T-helper 1 cell treated with Interleukin-12 subunit alpha and Interleukin-12 subunit beta and Interleukin-4 antibody, amounts not matched to agents 30 ng/mL and 1 ng/mL, for 36 hours (primary cell): ENCODE results near the gene TMSB10. TPM values are rescaled to one million over a fixed set of nuclear protein-coding genes. Genes with fewer than 3 reads are reported as not detected.
"Not testable (repeated sequence)": the region's sequence is repeated elsewhere in the genome, so short reads cannot be mapped to it uniquely, and the experiment has no call there.

Experiments
- intact Hi-C: fragments of 100-400 bp; cut with micrococcal nuclease; formaldehyde crosslinking; loops from one replicate; pipeline ENCODE4 v1.15.1; 2024
- total RNA-seq: library from RNA; stranded (reverse); gene quantifications from 2 replicates; pipeline ENCODE4 v1.2.3, GENCODE V29; 2022

The TMSB10 gene
- total RNA-seq, 1 donor from 2014 or later, result 5,918 TPM

- intact Hi-C loops, result no loop called here
These were observed 5.9 kb upstream of the TMSB10 start for GRCh38 chr2:84899304-84900204.

- intact Hi-C loops, result no loop called here
These were observed 4.5 kb upstream of the TMSB10 start for GRCh38 chr2:84900971-84901370.

- intact Hi-C loops, result no loop called here
These were observed 3.8 kb upstream of the TMSB10 start for GRCh38 chr2:84901593-84902120.

GRCh38 chr2:84902526-84902925 lies 2.9 kb upstream of the TMSB10 start:
- intact Hi-C loops, result no loop called here

- intact Hi-C loops, result no loop called here
These were observed 1.3 kb upstream of the TMSB10 start for GRCh38 chr2:84904151-84904550.

- intact Hi-C loops, result loop anchor here (1.0 kb wide), 7 partner anchors 16 to 445 kb away; partner anchors contain the start of genes DNAH6 and SUCLG1
These were observed 710 bp upstream of the TMSB10 start for GRCh38 chr2:84904717-84905174.

GRCh38 chr2:84906108-84906899 lies 848 bp downstream of the TMSB10 start:
- intact Hi-C loops, result no loop called here

- intact Hi-C loops, result loop anchor here (1.0 kb wide), 1 partner anchor 9 kb away; no protein-coding TSS in a partner anchor
These were observed 1.7 kb downstream of the TMSB10 start for GRCh38 chr2:84906900-84907714.

GRCh38 chr2:84908948-84909713 lies 3.7 kb downstream of the TMSB10 start:
- intact Hi-C loops, result loop anchor here (1.0 to 2.0 kb wide), 2 partner anchors 126 to 414 kb away; no protein-coding TSS in a partner anchor

GRCh38 chr2:84911135-84911678 lies 5.8 kb downstream of the TMSB10 start:
- intact Hi-C loops, result no loop called here

GRCh38 chr2:84912984-84913383 lies 7.5 kb downstream of the TMSB10 start:
- intact Hi-C loops, result no loop called here

GRCh38 chr2:84914334-84914733 lies 8.9 kb downstream of the TMSB10 start:
- intact Hi-C loops, result no loop called here

- intact Hi-C loops, result not testable (repeated sequence)
These were observed 10.2 kb downstream of the TMSB10 start for GRCh38 chr2:84915675-84916074.

GRCh38 chr2:84917821-84918220 lies 12.4 kb downstream of the TMSB10 start:
- intact Hi-C loops, result not testable (repeated sequence)

- intact Hi-C loops, result no loop called here
These were observed 13.0 kb downstream of the TMSB10 start for GRCh38 chr2:84918430-84918829.

GRCh38 chr2:84919885-84920580 lies 14.6 kb downstream of the TMSB10 start:
- intact Hi-C loops, result loop anchor here (10.0 kb wide), 1 partner anchor 1575 kb away; no protein-coding TSS in a partner anchor

GRCh38 chr2:84923009-84923408 lies 17.6 kb downstream of the TMSB10 start:
- intact Hi-C loops, result loop anchor here (10.0 kb wide), 1 partner anchor 1578 kb away; no protein-coding TSS in a partner anchor

GRCh38 chr2:84924173-84925106 lies 19.0 kb downstream of the TMSB10 start:
- intact Hi-C loops, result loop anchor here (1.0 to 10.0 kb wide), 10 partner anchors 19 to 1580 kb away; partner anchors contain the start of genes DNAH6, SUCLG1 and TMSB10
